DOHH2 (cell line): ENCODE results near the gene LCOR.

ENCODE experiments used
- H3F3A ChIP-seq: fragments of 200-600 bp; sonication (generic), shearing (Covaris generic); 2 replicates; pipeline ENCODE4 v1.6.0; 2016; ENCODE audit warnings: antibody characterized with exemption, mild to moderate bottlenecking; ENCODE audit not compliant: control insufficient read depth, insufficient read depth
- H3K27ac ChIP-seq: fragments of 200-600 bp; sonication (generic); 2 replicates; pipeline ENCODE4 v1.5.1; 2014; ENCODE audit warnings: low read depth, mild to moderate bottlenecking, low read length, moderate library complexity
- H3K27me3 ChIP-seq: fragments of 200-600 bp; sonication (generic); 2 replicates; pipeline ENCODE4 v1.6.1; 2014; ENCODE audit warnings: mild to moderate bottlenecking, low read length, mixed read lengths; ENCODE audit not compliant: control insufficient read depth
- H3K36me3 ChIP-seq: fragments of 200-600 bp; sonication (generic); 2 replicates; pipeline ENCODE4 v1.6.1; 2014; ENCODE audit warnings: mild to moderate bottlenecking, low read length, moderate library complexity, mixed read lengths; ENCODE audit not compliant: control insufficient read depth
- H3K4me1 ChIP-seq: fragments of 200-600 bp; sonication (generic); 2 replicates; pipeline ENCODE4 v1.6.1; 2014; ENCODE audit warnings: mild to moderate bottlenecking, low read length, mixed read lengths; ENCODE audit not compliant: control insufficient read depth
- H3K4me2 ChIP-seq: fragments of 200-600 bp; sonication (generic); 2 replicates; pipeline ENCODE4 v1.6.0; 2014; ENCODE audit warnings: mild to moderate bottlenecking, low read length, moderate library complexity
- H3K4me3 ChIP-seq: fragments of 200-600 bp; sonication (generic); 2 replicates; pipeline ENCODE4 v1.5.1; 2014; ENCODE audit warnings: mild to moderate bottlenecking, low read length, mixed read lengths
- H3K79me2 ChIP-seq: fragments of 200-600 bp; sonication (generic); 2 replicates; pipeline ENCODE4 v1.6.1; 2014; ENCODE audit warnings: mild to moderate bottlenecking, low read length, mixed read lengths; ENCODE audit not compliant: control insufficient read depth
- H3K9me2 ChIP-seq: fragments of 200-600 bp; sonication (generic); replicated peaks from 2 replicates; pipeline ENCODE4 v1.6.1; 2014; ENCODE audit warnings: mild to moderate bottlenecking, low read length, mixed read lengths; ENCODE audit not compliant: control insufficient read depth
- H3K9me3 ChIP-seq: fragments of 200-600 bp; sonication (generic); 2 replicates; pipeline ENCODE4 v1.6.1; 2014; ENCODE audit warnings: antibody characterized with exemption, low read length, mixed read lengths; ENCODE audit not compliant: control insufficient read depth, insufficient read depth
- H4K20me1 ChIP-seq: fragments of 200-600 bp; sonication (generic); 2 replicates; pipeline ENCODE4 v1.6.0; 2014; ENCODE audit warnings: low read depth, mild to moderate bottlenecking, antibody characterized with exemption, low read length, moderate library complexity; ENCODE audit not compliant: control insufficient read depth, insufficient read depth
- CTCF ChIP-seq: fragments of 200-600 bp; sonication (generic); IDR thresholded peaks from one replicate; pipeline ENCODE4 v1.5.1; 2014; ENCODE audit warnings: antibody characterized with exemption, mild to moderate bottlenecking, low read depth, low read length; ENCODE audit not compliant: poor library complexity, severe bottlenecking
- EZH2phosphoT487 ChIP-seq: fragments of 200-600 bp; sonication (generic); IDR thresholded peaks from 2 replicates; pipeline ENCODE4 v1.6.1; 2017; ENCODE audit warnings: borderline replicate concordance, mild to moderate bottlenecking, antibody characterized with exemption, low read length, moderate library complexity, mixed read lengths

The LCOR gene

GRCh38 chr10:96995851-96996250 is 163.8 kb downstream of the LCOR start:
- no peaks in the 10 kb centered on the region for H3K79me2 ChIP-seq
- no peaks in the 10 kb centered on the region for H3K27me3 ChIP-seq
- no peaks in the 10 kb centered on the region for H3K9me2 ChIP-seq
- H4K20me1 ChIP-seq, result no peaks in the 10 kb centered on the region
- H3K27ac ChIP-seq, result no peak overlapping the region
- no peaks in the 10 kb centered on the region for H3F3A ChIP-seq
- H3K36me3 ChIP-seq, result no peaks in the 10 kb centered on the region
- no peaks in the 10 kb centered on the region for H3K9me3 ChIP-seq
- peaks cover 8% of the 10 kb centered on the region; the same call in 1 of the 2 replicates for H3K4me1 ChIP-seq
- no peak for TF ChIP-seq CTCF
- TF ChIP-seq EZH2phosphoT487, result no peak
- H3K4me2 ChIP-seq, result no peak overlapping the region
- H3K4me3 ChIP-seq, result no peak overlapping the region

- H3K9me3 ChIP-seq, result no peaks in the 10 kb centered on the region
- no peaks in the 10 kb centered on the region for H4K20me1 ChIP-seq
- no peaks in the 10 kb centered on the region for H3K27me3 ChIP-seq
- H3K9me2 ChIP-seq, result no peaks in the 10 kb centered on the region
- no peak overlapping the region for H3K4me2 ChIP-seq
- H3K36me3 ChIP-seq, result no peaks in the 10 kb centered on the region
- H3K79me2 ChIP-seq, result no peaks in the 10 kb centered on the region
- no peaks in the 10 kb centered on the region for H3F3A ChIP-seq
- no peak overlapping the region for H3K4me3 ChIP-seq
- H3K4me1 ChIP-seq, result peaks cover 8% of the 10 kb centered on the region; the same call in 1 of the 2 replicates
- TF ChIP-seq CTCF (no peak), EZH2phosphoT487 (no peak)
- H3K27ac ChIP-seq, result no peak overlapping the region
Observed at GRCh38 chr10:96996275-96996965, 164.3 kb downstream of the LCOR start.

GRCh38 chr10:96998329-96998888 is 166.3 kb downstream of the LCOR start:
- no peaks in the 10 kb centered on the region for H3K9me2 ChIP-seq
- no peaks in the 10 kb centered on the region for H4K20me1 ChIP-seq
- TF ChIP-seq CTCF, result no peak
- no peak for TF ChIP-seq EZH2phosphoT487
- no peaks in the 10 kb centered on the region for H3K4me1 ChIP-seq
- no peaks in the 10 kb centered on the region for H3K9me3 ChIP-seq
- H3K27ac ChIP-seq, result no peak overlapping the region
- H3K4me3 ChIP-seq, result no peak overlapping the region
- no peak overlapping the region for H3K4me2 ChIP-seq
- H3K36me3 ChIP-seq, result no peaks in the 10 kb centered on the region
- no peaks in the 10 kb centered on the region for H3K27me3 ChIP-seq
- no peaks in the 10 kb centered on the region for H3K79me2 ChIP-seq
- no peaks in the 10 kb centered on the region for H3F3A ChIP-seq
